RWPE2 (cell line): ENCODE measurements around the gene NHSL2.

Experiments
- ATAC-seq: fragments of 200-7000 bp; cut with Tn5 transposase; 3 replicates; pipeline ENCODE4 v1.9.1; 2021; ENCODE audit warnings: low read depth
- DNase-seq: peaks from one replicate; pipeline ENCODE4 v3.0.0-alpha.2; 2020; ENCODE audit warnings: low spot score
- H3K27ac ChIP-seq: fragments of 450-650 bp; 2 replicates; pipeline ENCODE4 v1.5.1; 2017; ENCODE audit warnings: mild to moderate bottlenecking; ENCODE audit not compliant: poor library complexity, severe bottlenecking
- H3K27me3 ChIP-seq: fragments of 250-450 bp; sonication (Bioruptor Pico); 2 replicates; pipeline ENCODE4 v1.5.1; 2021; ENCODE audit warnings: mild to moderate bottlenecking, moderate library complexity; ENCODE audit not compliant: insufficient read depth, poor library complexity, severe bottlenecking
- H3K36me3 ChIP-seq: fragments of 250-450 bp; sonication (Bioruptor Pico); 2 replicates; pipeline ENCODE4 v1.5.1; 2020; ENCODE audit warnings: low read depth, mild to moderate bottlenecking, moderate library complexity
- H3K4me1 ChIP-seq: fragments of 250-450 bp; sonication (Bioruptor Pico); 2 replicates; pipeline ENCODE4 v1.5.1; 2021; ENCODE audit warnings: mild to moderate bottlenecking, moderate library complexity; ENCODE audit not compliant: insufficient read depth, poor library complexity, severe bottlenecking
- H3K4me3 ChIP-seq: fragments of 250-450 bp; sonication (Bioruptor Pico); 2 replicates; pipeline ENCODE4 v1.5.1; 2021; ENCODE audit warnings: mild to moderate bottlenecking, moderate library complexity; ENCODE audit not compliant: severe bottlenecking
- H3K9me3 ChIP-seq: fragments of 250-450 bp; sonication (Bioruptor Pico); 2 replicates; pipeline ENCODE4 v1.5.1; 2021; ENCODE audit warnings: mild to moderate bottlenecking, moderate library complexity; ENCODE audit not compliant: severe bottlenecking
- CTCF ChIP-seq: fragments of 450-650 bp; IDR thresholded peaks from one replicate; pipeline ENCODE4 v1.5.1; 2017; ENCODE audit warnings: mild to moderate bottlenecking, moderate library complexity; ENCODE audit not compliant: poor library complexity, severe bottlenecking

The NHSL2 gene

GRCh38 chrX:71912156-71912555, 1.5 kb downstream of the NHSL2 start:
- H3K9me3 ChIP-seq = no peaks in the 10 kb centered on the region
- H3K4me3 ChIP-seq = no peak overlapping the region
- H3K4me1 ChIP-seq = no peaks in the 10 kb centered on the region
- DNase-seq (no peak), ATAC-seq (no peak)
- no peaks in the 10 kb centered on the region for H3K36me3 ChIP-seq
- H3K27me3 ChIP-seq = peaks cover 18% of the 10 kb centered on the region
- TF ChIP-seq CTCF = no peak
- H3K27ac ChIP-seq = no peak overlapping the region

GRCh38 chrX:71913156-71913950, 2.7 kb downstream of the NHSL2 start:
- TF ChIP-seq CTCF = no peak
- no peak for DNase-seq
- ATAC-seq = no peak
- Histone ChIP-seq H3K27ac (no peak overlapping the region), H3K9me3 (no peaks in the 10 kb centered on the region), H3K4me1 (no peaks in the 10 kb centered on the region), H3K27me3 (peaks cover 18% of the 10 kb centered on the region), H3K36me3 (no peaks in the 10 kb centered on the region), H3K4me3 (no peak overlapping the region)

GRCh38 chrX:71917621-71918343, 7.1 kb downstream of the NHSL2 start:
- Histone ChIP-seq H3K4me3 (no peak overlapping the region), H3K27me3 (no peaks in the 10 kb centered on the region), H3K36me3 (no peaks in the 10 kb centered on the region), H3K9me3 (no peaks in the 10 kb centered on the region), H3K27ac (no peak overlapping the region), H3K4me1 (no peaks in the 10 kb centered on the region)
- TF ChIP-seq CTCF = no peak
- ATAC-seq (peak; percentile 67), DNase-seq (no peak)

- Histone ChIP-seq H3K4me1 (no peaks in the 10 kb centered on the region), H3K27me3 (no peaks in the 10 kb centered on the region), H3K36me3 (no peaks in the 10 kb centered on the region), H3K9me3 (no peaks in the 10 kb centered on the region), H3K27ac (no peak overlapping the region), H3K4me3 (no peak overlapping the region)
- DNase-seq = no peak
- no peak for TF ChIP-seq CTCF
- ATAC-seq = no peak
These were observed 8.8 kb downstream of the NHSL2 start for GRCh38 chrX:71919431-71919830.

GRCh38 chrX:71919886-71920285, 9.2 kb downstream of the NHSL2 start:
- DNase-seq (no peak), ATAC-seq (no peak)
- Histone ChIP-seq H3K4me1 (no peaks in the 10 kb centered on the region), H3K4me3 (no peak overlapping the region), H3K27ac (no peak overlapping the region), H3K36me3 (no peaks in the 10 kb centered on the region), H3K27me3 (no peaks in the 10 kb centered on the region), H3K9me3 (no peaks in the 10 kb centered on the region)
- no peak for TF ChIP-seq CTCF
